Colonic mucosa (tissue), 4 donors: Measurements from ENCODE around the gene GLCE. TPM values are rescaled to one million over a fixed set of nuclear protein-coding genes. Genes with fewer than 3 reads are reported as not detected.

Experiments
- DNase-seq: peaks from one replicate; pipeline ENCODE4 v3.0.0-alpha.2; 2020
- H3K27ac ChIP-seq: fragments of 200-600 bp; one replicate; pipeline ENCODE4 v1.8.0; 2021
- H3K27me3 ChIP-seq: fragments of 200-600 bp; one replicate; pipeline ENCODE4 v1.8.0; 2021
- H3K36me3 ChIP-seq: fragments of 200-600 bp; one replicate; pipeline ENCODE4 v1.8.0; 2021
- H3K4me1 ChIP-seq: fragments of 200-600 bp; one replicate; pipeline ENCODE4 v1.8.0; 2021; ENCODE audit warnings: mild to moderate bottlenecking
- H3K4me3 ChIP-seq: fragments of 200-600 bp; one replicate; pipeline ENCODE4 v1.8.0; 2021
- H3K9ac ChIP-seq, 2 donors: one replicate each; pipeline ENCODE4 v1.7.0; 2013; ENCODE audit warnings: control low read depth in 2 of 2, low read depth in 2 of 2, low read length in 2 of 2
- H3K9me3 ChIP-seq: fragments of 200-600 bp; one replicate; pipeline ENCODE4 v1.8.0; 2021
- intact Hi-C: fragments of 100-400 bp; cut with DNase I; formaldehyde crosslinking; loops from one replicate; pipeline ENCODE4 v1.14.1; 2022
- total RNA-seq, 2 donors: library from RNA; stranded (reverse); fragmentation: NEBNext Ultra II Directional in 1 of 2; extraction: Animal tissue kit (Norgen Biotek cat#: 25700) in 1 of 2; gene quantifications; one replicate each; pipeline ENCODE4 v1.2.1, GENCODE V29; 2021
- TF ChIP-seq, protein P1 (sequence below): fragments of 200-600 bp; IDR thresholded peaks from one replicate; pipeline ENCODE4 v1.8.0; 2022; ENCODE audit warnings: antibody characterized with exemption, mild to moderate bottlenecking
- donor health status: healthy.
- donor health status: DM: no; HTN: no; CAD: no.
- donor health status: DM: no; HTN: no; CAD: no.

GLCE gene
- total RNA-seq, 2 donors from 2014 or later, result 28.0 to 61.1 TPM

DNA sequence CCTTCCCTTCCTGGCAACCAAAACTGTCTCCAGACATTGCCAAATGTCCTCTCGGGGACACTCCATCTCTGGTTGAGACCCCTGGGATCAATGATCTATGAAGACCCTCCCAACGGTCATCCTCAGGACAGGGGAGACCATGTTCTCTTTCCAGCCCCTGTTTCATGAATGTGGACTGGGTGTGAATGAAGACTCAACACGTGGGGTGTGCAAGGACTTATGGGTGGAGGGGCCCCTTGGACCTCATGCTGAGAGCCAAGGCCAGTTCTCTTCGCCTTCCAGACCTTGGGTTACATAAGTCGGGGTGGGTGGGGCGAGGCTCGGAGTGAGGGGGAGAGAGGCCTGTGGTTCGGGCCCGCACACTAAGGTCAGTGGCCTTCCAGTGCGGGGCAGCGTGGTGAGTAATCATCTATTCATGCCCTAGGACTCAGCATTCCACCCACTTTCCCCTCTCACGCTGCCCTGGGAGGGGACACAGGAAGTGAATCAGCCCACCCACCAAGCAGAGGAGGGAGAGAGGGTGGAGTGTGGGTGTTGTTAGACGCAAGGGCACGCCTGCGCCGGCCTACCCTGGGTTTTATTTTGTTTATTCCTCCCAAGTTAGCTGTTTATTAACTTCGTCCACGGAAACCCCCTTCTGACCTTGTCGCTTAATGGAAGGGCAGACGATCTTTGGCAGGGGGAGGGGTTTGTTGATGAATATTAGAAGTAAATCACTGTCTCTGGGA lies 144.9 kb downstream of the GLCE start:
- H3K36me3 ChIP-seq, result no peaks in the 10 kb centered on the region
- TF ChIP-seq, protein P1, sequence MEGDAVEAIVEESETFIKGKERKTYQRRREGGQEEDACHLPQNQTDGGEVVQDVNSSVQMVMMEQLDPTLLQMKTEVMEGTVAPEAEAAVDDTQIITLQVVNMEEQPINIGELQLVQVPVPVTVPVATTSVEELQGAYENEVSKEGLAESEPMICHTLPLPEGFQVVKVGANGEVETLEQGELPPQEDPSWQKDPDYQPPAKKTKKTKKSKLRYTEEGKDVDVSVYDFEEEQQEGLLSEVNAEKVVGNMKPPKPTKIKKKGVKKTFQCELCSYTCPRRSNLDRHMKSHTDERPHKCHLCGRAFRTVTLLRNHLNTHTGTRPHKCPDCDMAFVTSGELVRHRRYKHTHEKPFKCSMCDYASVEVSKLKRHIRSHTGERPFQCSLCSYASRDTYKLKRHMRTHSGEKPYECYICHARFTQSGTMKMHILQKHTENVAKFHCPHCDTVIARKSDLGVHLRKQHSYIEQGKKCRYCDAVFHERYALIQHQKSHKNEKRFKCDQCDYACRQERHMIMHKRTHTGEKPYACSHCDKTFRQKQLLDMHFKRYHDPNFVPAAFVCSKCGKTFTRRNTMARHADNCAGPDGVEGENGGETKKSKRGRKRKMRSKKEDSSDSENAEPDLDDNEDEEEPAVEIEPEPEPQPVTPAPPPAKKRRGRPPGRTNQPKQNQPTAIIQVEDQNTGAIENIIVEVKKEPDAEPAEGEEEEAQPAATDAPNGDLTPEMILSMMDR, result no peak
- no peak overlapping the region for H3K4me3 ChIP-seq
- H3K9ac ChIP-seq, result peak overlapping the region in 1 of 2 donors; percentile 43
- peak overlapping the region; percentile 55 for H3K27ac ChIP-seq
- no peaks in the 10 kb centered on the region for H3K27me3 ChIP-seq
- H3K4me1 ChIP-seq, result no peaks in the 10 kb centered on the region
- H3K9me3 ChIP-seq, result no peaks in the 10 kb centered on the region
- peak; percentile 67 for DNase-seq
- intact Hi-C loops, result no loop called here

DNA sequence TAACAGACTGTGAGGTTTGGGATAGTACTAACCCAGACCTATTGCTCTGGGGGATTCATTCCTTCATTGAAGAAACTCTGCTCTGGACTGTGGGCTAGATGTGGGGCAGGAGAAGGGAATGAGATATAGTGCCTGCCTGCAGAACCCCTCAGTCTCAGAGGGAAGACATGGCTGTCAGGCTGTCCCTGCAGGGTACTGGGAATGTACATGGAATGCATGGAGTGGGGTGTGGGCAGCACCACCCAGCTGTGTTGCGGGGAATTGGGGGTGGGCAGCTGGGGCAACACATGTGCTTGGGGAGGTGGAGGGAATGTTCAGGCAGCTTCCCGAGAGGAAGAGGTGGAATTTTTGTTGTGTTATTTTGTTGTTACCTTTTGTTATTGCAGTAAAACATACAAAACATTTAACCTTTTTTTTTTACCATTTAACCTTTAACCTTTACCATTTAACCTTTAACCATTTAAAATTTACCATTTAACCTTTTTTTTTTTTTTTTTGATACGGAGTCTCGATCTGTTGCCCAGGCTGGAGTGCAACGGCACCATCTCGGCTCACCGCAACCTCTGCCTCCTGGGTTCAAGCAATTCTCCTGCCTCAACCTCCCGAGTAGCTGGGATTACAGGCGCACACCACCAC lies 145.6 kb downstream of the GLCE start:
- Histone ChIP-seq H3K9ac (peak overlapping the region; percentile 39 to 43), H3K27ac (peak overlapping the region; percentile 55)
- intact Hi-C loops, result no loop called here

DNA sequence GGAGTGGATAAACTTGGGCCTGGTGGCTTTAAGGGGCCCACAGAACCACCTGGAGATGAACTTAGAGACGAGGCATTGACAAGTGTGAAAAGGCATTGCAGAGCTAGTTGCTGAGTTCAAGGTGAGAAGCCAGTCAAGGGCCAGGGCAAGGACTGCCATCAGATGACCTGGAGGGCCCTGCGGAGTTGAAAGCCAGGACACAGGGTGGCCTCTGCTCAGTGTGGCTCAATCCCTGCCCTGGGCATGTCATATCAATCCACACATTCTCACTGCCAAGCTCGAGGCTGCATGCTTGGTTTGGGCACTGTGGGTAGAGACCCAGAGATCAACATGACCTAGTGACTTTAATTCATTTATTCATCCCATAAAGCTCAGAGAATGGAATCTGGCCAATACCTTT lies 147.5 kb downstream of the GLCE start:
- intact Hi-C loops, result no loop called here
- Histone ChIP-seq H3K27ac (no peak overlapping the region), H3K36me3 (no peaks in the 10 kb centered on the region), H3K27me3 (no peaks in the 10 kb centered on the region), H3K4me3 (no peak overlapping the region), H3K9me3 (no peaks in the 10 kb centered on the region), H3K4me1 (no peaks in the 10 kb centered on the region), H3K9ac (no peak overlapping the region)
- TF ChIP-seq, protein P1, result no peak
- no peak for DNase-seq

More for the DNA sequence above, 145.6 kb downstream of the GLCE start:
- no peak overlapping the region for H3K4me3 ChIP-seq
- no peaks in the 10 kb centered on the region for H3K27me3 ChIP-seq
- H3K9me3 ChIP-seq, result no peaks in the 10 kb centered on the region
- H3K4me1 ChIP-seq, result no peaks in the 10 kb centered on the region
- TF ChIP-seq, protein P1, result no peak
- no peak for DNase-seq
- no peaks in the 10 kb centered on the region for H3K36me3 ChIP-seq

DNA sequence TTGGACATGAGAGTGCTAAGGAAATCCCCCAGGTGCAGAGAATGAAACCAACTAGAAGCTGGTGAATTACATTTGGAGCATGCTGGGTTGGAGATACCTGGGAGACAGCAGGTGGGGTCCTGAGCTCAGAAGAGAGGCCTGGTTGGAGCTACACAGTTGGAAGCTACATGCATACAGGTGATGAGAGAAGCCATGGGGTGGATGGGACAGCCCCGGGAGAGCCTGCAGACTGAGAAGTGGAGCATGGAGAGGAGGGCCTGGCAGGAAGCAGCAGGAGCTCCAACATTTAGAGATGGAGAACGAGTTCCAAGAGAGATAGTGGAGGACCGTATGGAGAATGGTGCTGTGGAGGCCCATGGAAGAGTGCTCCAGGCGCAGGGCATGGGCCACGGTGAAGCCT lies 148.5 kb downstream of the GLCE start:
- intact Hi-C loops, result no loop called here
- H3K4me3 ChIP-seq, result no peak overlapping the region

DNA sequence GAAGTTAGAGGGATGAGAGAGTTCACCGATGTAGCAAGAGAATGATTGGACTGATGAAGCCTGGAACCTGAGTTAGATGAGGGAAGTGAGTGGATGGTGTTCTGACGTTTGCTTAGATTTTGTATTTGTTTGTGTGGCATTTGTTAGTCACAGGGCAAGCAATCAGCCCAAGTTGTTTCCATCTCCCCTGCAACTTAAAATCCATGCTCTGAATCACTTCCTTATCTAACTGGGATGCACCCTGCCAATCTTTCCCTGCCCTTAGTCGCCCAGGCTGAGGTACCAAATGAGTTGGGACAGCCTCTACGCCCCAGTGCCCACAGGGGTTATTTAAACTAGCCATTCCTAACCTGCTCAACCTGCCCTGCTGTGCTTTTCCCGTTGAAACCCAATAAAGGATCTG lies 150.9 kb downstream of the GLCE start:
- TF ChIP-seq, protein P1, result no peak
- H3K4me1 ChIP-seq, result no peaks in the 10 kb centered on the region
- H3K27me3 ChIP-seq, result no peaks in the 10 kb centered on the region
- DNase-seq, result no peak
- H3K36me3 ChIP-seq, result no peaks in the 10 kb centered on the region
- no peaks in the 10 kb centered on the region for H3K9me3 ChIP-seq
- intact Hi-C loops, result no loop called here
- no peak overlapping the region for H3K9ac ChIP-seq
- no peak overlapping the region for H3K27ac ChIP-seq
- H3K4me3 ChIP-seq, result no peak overlapping the region

More for the DNA sequence above, 148.5 kb downstream of the GLCE start:
- H3K4me1 ChIP-seq, result no peaks in the 10 kb centered on the region
- H3K9me3 ChIP-seq, result no peaks in the 10 kb centered on the region
- TF ChIP-seq, protein P1, result no peak
- no peaks in the 10 kb centered on the region for H3K27me3 ChIP-seq
- no peak for DNase-seq
- no peak overlapping the region for H3K9ac ChIP-seq
- no peak overlapping the region for H3K27ac ChIP-seq
- no peaks in the 10 kb centered on the region for H3K36me3 ChIP-seq
